Glomerular endothelial cell (primary cell): ENCODE results near the gene NECTIN2. TPM values are rescaled to one million over a fixed set of nuclear protein-coding genes. Genes with fewer than 3 reads are reported as not detected.

Experiments used
- total RNA-seq: library from RNA; depleted of rRNA; stranded (reverse); fragments of >200 nt; gene quantifications from 2 replicates; pipeline ENCODE4 v1.2.3, GENCODE V29; 2015

NECTIN2 gene
- total RNA-seq, 1 donor from 2014 or later: 342 TPM

Other genes starting within 250 kb of the NECTIN2 start
- not detected in 2 replicates for gene IGSF23, start 232.7 kb upstream of the NECTIN2 start, total RNA-seq
- gene PVR, start 202.4 kb upstream of the NECTIN2 start, total RNA-seq: 212 and 300 TPM in 2 replicates
- gene CEACAM19, start 174.8 kb upstream of the NECTIN2 start, total RNA-seq: 4.4 and 9.0 TPM in 2 replicates
- gene CEACAM16, start 147.1 kb upstream of the NECTIN2 start, total RNA-seq: not detected in 2 replicates
- 28.3 and 30.0 TPM in 2 replicates for gene BCL3, start 97.6 kb upstream of the NECTIN2 start, total RNA-seq
- 1.1 TPM in 1 of 2 replicates, not detected in the other for gene CBLC, start 68.4 kb upstream of the NECTIN2 start, total RNA-seq
- 57.0 and 78.9 TPM in 2 replicates for gene BCAM, start 37.2 kb upstream of the NECTIN2 start, total RNA-seq
- 74.7 and 75.5 TPM in 2 replicates for gene TOMM40, start 45.0 kb downstream of the NECTIN2 start, total RNA-seq
- 4.0 and 10.0 TPM in 2 replicates for gene APOE, start 59.5 kb downstream of the NECTIN2 start, total RNA-seq
- 0.44 and 2.3 TPM in 2 replicates for gene APOC1, start 68.3 kb downstream of the NECTIN2 start, total RNA-seq
- not detected in 2 replicates for gene APOC4, start 95.9 kb downstream of the NECTIN2 start, total RNA-seq
- not detected in 2 replicates for gene APOC2, start 99.8 kb downstream of the NECTIN2 start, total RNA-seq
- gene CLPTM1, start 109.1 kb downstream of the NECTIN2 start, total RNA-seq: 87.7 and 119 TPM in 2 replicates
- gene RELB, start 155.2 kb downstream of the NECTIN2 start, total RNA-seq: 24.1 and 46.9 TPM in 2 replicates
- gene CLASRP, start 192.7 kb downstream of the NECTIN2 start, total RNA-seq: 42.7 and 43.3 TPM in 2 replicates
- 0.53 and 0.78 TPM in 2 replicates for gene ZNF296, start 230.2 kb downstream of the NECTIN2 start, total RNA-seq
- 33.6 and 45.6 TPM in 2 replicates for gene GEMIN7, start 233.0 kb downstream of the NECTIN2 start, total RNA-seq
- 39.6 and 44.7 TPM in 2 replicates for gene PPP1R37, start 246.9 kb downstream of the NECTIN2 start, total RNA-seq